ENCODE measurements around the gene ARF1. TPM values are rescaled to one million over a fixed set of nuclear protein-coding genes. Genes with fewer than 3 reads are reported as not detected.

Gene ARF1
- total and polyA plus RNA-seq, 2 of the 8 experiments (the other 6 are each of a cell fraction or from before 2014, with no cell fraction given) = 265 to 471 TPM

DNA sequence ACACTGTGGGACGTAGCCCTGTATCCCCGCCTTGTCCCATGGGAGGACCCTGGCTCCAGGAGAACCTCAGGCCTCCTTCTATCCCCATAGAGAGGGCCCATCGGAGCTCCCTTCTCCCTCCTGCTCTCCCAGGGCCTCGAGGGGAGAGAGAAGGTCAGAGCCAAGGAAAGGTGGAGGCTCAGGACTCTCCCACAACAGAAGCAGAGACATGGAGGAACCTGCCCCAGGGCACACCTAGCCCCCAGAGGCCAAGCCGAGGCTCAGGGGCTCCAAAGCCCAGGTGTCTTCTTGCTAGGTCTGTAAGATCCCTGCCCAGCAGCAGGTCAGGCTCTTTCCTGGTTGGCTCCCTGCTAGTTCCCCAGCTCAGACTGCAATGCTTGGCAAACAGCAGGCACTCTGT lies 34.4 kb upstream of the ARF1 start:
- FAIRE-seq = no peak
- TF ChIP-seq CHD2 (IDR thresholded peaks at IDR 0.05; ENCODE audit: low read length) (no peak), EZH2 (IDR thresholded peaks at IDR 0.05; ENCODE audit: low read depth, low read length, severe bottlenecking) (no peak), JUND (IDR thresholded peaks at IDR 0.05; ENCODE audit: low read length) (no peak), GABPA (IDR thresholded peaks at IDR 0.05; ENCODE audit: borderline replicate concordance, insufficient read depth, low read length) (no peak), TAF7 (optimal IDR thresholded peaks at IDR 0.05; ENCODE audit: borderline replicate concordance, low read depth, low read length) (no peak), HDAC6 (IDR thresholded peaks at IDR 0.05; ENCODE audit: low read depth, low read length) (no peak), EP300 (IDR thresholded peaks at IDR 0.05; ENCODE audit: borderline replicate concordance in 1 of 2, low read depth in 2 of 2, low read length in 2 of 2) (no peak), CEBPB (IDR thresholded peaks at IDR 0.05; ENCODE audit: low read depth, low read length) (no peak), POLR2A (IDR thresholded peaks at IDR 0.05; ENCODE audit: control extremely low read depth in 1 of 2, low read depth in 2 of 2, low read length in 2 of 2) (no peak), SIN3A (conservative IDR thresholded peaks at IDR 0.05 in 1 of 2, IDR thresholded peaks at IDR 0.05 in 1 of 2; ENCODE audit: low read depth in 1 of 2, low read length in 2 of 2) (no peak), GTF2F1 (IDR thresholded peaks at IDR 0.05; ENCODE audit: borderline replicate concordance, low read depth, low read length) (no peak), RBBP5 (IDR thresholded peaks at IDR 0.05; ENCODE audit: borderline replicate concordance, low read depth, low read length) (no peak), BRCA1 (IDR thresholded peaks at IDR 0.05; ENCODE audit: low read depth, low read length) (no peak), TCF12 (IDR thresholded peaks at IDR 0.05; ENCODE audit: low read depth, low read length) (no peak)

More for the DNA sequence above, 34.4 kb upstream of the ARF1 start:
- DNase-seq (ENCODE audit: low read depth in 1 of 2, low spot score in 2 of 2) = peak in 1 of 2 experiments; percentile 29
- Histone ChIP-seq H2AFZ (ENCODE audit: low read length) (no peak overlapping the region), H3K4me3 (ENCODE audit: extremely low read depth in 1 of 4, insufficient read depth in 2 of 4, low read depth in 3 of 4, low read length in 4 of 4) (no peak overlapping the region), H2AK5ac (ENCODE audit: low read depth, low read length) (no peak overlapping the region), H3K79me2 (ENCODE audit: control insufficient read depth in 1 of 2, insufficient read depth in 2 of 2, low read length in 2 of 2) (no peaks in the 10 kb centered on the region), H2BK15ac (ENCODE audit: low read length) (no peak overlapping the region), H3K9me3 (ENCODE audit: insufficient read depth in 2 of 2, low read depth in 1 of 2, low read length in 1 of 2) (no peaks in the 10 kb centered on the region), H3K4me2 (ENCODE audit: insufficient read depth in 1 of 2, low read depth in 2 of 2, low read length in 2 of 2) (no peak overlapping the region), H3K27me3 (replicated peaks in 1 of 4; ENCODE audit: control insufficient read depth in 3 of 4, extremely low read depth in 1 of 4, insufficient read depth in 3 of 4, low read length in 3 of 4) (peaks cover 2 to 32% (median 14%) of the 10 kb centered on the region in 4 experiments; a peak in 6 of 7 replicates), H3K18ac (ENCODE audit: extremely low read depth, low read length) (no peak overlapping the region), H3K4ac (replicated peaks; ENCODE audit: insufficient read length, low read depth, low read length) (no peak overlapping the region), H3K27ac (ENCODE audit: low read depth, low read length) (no peak overlapping the region), H3K23me2 (ENCODE audit: low read depth, low read length) (peaks cover 7% of the 10 kb centered on the region; the same call in 1 of the 2 replicates), H4K91ac (replicated peaks; ENCODE audit: insufficient read length, low read length) (no peak overlapping the region), H3K4me1 (replicated peaks in 1 of 4; ENCODE audit: control insufficient read depth in 3 of 4, insufficient read depth in 4 of 4, low read length in 3 of 4) (peaks cover 0 to 11% (median 3%) of the 10 kb centered on the region in 4 experiments; a peak in 4 of 7 replicates), H3K79me1 (ENCODE audit: low read depth, low read length) (no peaks in the 10 kb centered on the region), H2BK20ac (ENCODE audit: low read length) (no peak overlapping the region), H3K36me3 (ENCODE audit: control insufficient read depth in 2 of 4, insufficient read depth in 4 of 4, low read length in 3 of 4) (no peaks in the 10 kb centered on the region), H3K56ac (replicated peaks; ENCODE audit: insufficient read length, low read depth, low read length) (no peak overlapping the region), H3K14ac (ENCODE audit: insufficient read length) (no peak overlapping the region), H4K20me1 (replicated peaks in 1 of 2; ENCODE audit: control insufficient read depth in 1 of 2, insufficient read depth in 2 of 2, low read length in 2 of 2) (peaks cover 2 to 7% of the 10 kb centered on the region in 2 experiments), H4K8ac (ENCODE audit: extremely low read depth, insufficient read depth, low read length) (no peak overlapping the region), H3K23ac (ENCODE audit: insufficient read length) (no peak overlapping the region), H2BK120ac (replicated peaks; ENCODE audit: low read depth, low read length) (no peak overlapping the region), H4K5ac (ENCODE audit: insufficient read length, low read depth, low read length) (no peak overlapping the region), H2BK5ac (ENCODE audit: low read depth, low read length) (no peak overlapping the region), H2BK12ac (ENCODE audit: low read depth, low read length) (no peak overlapping the region), H3K9ac (replicated peaks in 1 of 4; ENCODE audit: extremely low read depth in 1 of 4, low read depth in 3 of 4, low read length in 3 of 4) (no peak overlapping the region)
- POLR2A ChIA-PET (ENCODE audit: partially characterized antibody) = interaction anchor here (1.3 kb wide), 1 partner anchor 11 kb away, joined by 3 read pairs; no protein-coding TSS in a partner anchor
- CTCF ChIA-PET (ENCODE audit: partially characterized antibody) = interaction anchor here (0.7 to 2.7 kb wide), 3 partner anchors 8 to 49 kb away, joined by 3 to 17 read pairs (median 7); no protein-coding TSS in a partner anchor
- WGBS, 2 experiments (ENCODE audit: extremely low coverage in 1 of 2, insufficient coverage in 1 of 2, insufficient read length in 1 of 2, insufficient replicate concordance in 2 of 2, low coverage in 1 of 2, low lambda C conversion rate in 2 of 2, missing lambda C conversion rate in 1 of 2) = 85% methylated on average over 5 of the region's 5 CpGs; no CpG with 5 or more reads in 1 of the 2 experiments
